GM19452 (cell line): ENCODE data around the gene SLC4A7.
"Not testable (repeated sequence)": the region's sequence is repeated elsewhere in the genome, so short reads cannot be mapped to it uniquely, and the experiment has no call there.

Experiments
- ATAC-seq: cut with Tn5 transposase; IDR thresholded peaks from one replicate; pipeline ENCODE4 v1.9.1; 2021; ENCODE audit not compliant: unreplicated experiment

The SLC4A7 gene

GRCh38 chr3:27438352-27438751, 45.8 kb downstream of the SLC4A7 start:
- ATAC-seq: not testable (repeated sequence)

GRCh38 chr3:27431116-27431515, 53.1 kb downstream of the SLC4A7 start:
- no peak for ATAC-seq

GRCh38 chr3:27429909-27430308, 54.3 kb downstream of the SLC4A7 start:
- ATAC-seq: no peak

GRCh38 chr3:27428446-27428845, 55.7 kb downstream of the SLC4A7 start:
- no peak for ATAC-seq

- ATAC-seq: no peak
Measured at GRCh38 chr3:27426926-27427325, 57.3 kb downstream of the SLC4A7 start.

- no peak for ATAC-seq
Measured at GRCh38 chr3:27425896-27426565, 58.2 kb downstream of the SLC4A7 start.

- ATAC-seq: not testable (repeated sequence)
Measured at GRCh38 chr3:27424812-27425521, 59.2 kb downstream of the SLC4A7 start.

- ATAC-seq: no peak
Measured at GRCh38 chr3:27423463-27423862, 60.7 kb downstream of the SLC4A7 start.

- ATAC-seq: no peak
Measured at GRCh38 chr3:27422617-27423016, 61.6 kb downstream of the SLC4A7 start.

- no peak for ATAC-seq
Measured at GRCh38 chr3:27415202-27415601, 69.0 kb downstream of the SLC4A7 start.

GRCh38 chr3:27392950-27393679, 91.1 kb downstream of the SLC4A7 start:
- no peak for ATAC-seq

- ATAC-seq: not testable (repeated sequence)
Measured at GRCh38 chr3:27392414-27392813, 91.8 kb downstream of the SLC4A7 start.

- ATAC-seq: no peak
Measured at GRCh38 chr3:27391796-27392195, 92.4 kb downstream of the SLC4A7 start.

GRCh38 chr3:27387625-27388024, 96.6 kb downstream of the SLC4A7 start:
- ATAC-seq: no peak

- no peak for ATAC-seq
Measured at GRCh38 chr3:27385504-27385903, 98.7 kb downstream of the SLC4A7 start.

- no peak for ATAC-seq
Measured at GRCh38 chr3:27384191-27384590, 100.0 kb downstream of the SLC4A7 start.

- no peak for ATAC-seq
Measured at GRCh38 chr3:27380433-27381357, 103.5 kb downstream of the SLC4A7 start.

- no peak for ATAC-seq
Measured at GRCh38 chr3:27378331-27378730, 105.9 kb downstream of the SLC4A7 start.

GRCh38 chr3:27376109-27376772, 107.9 kb downstream of the SLC4A7 start:
- no peak for ATAC-seq
